Ishikawa (cell line): ENCODE results near the gene FAM135A.

Experiments
- CEBPB ChIP-seq: IDR thresholded peaks from 2 replicates; pipeline ENCODE4 v1.6.1; 2012
- CREB1 ChIP-seq: IDR thresholded peaks from 2 replicates; pipeline ENCODE4 v1.6.1; 2012; ENCODE audit warnings: low read depth
- EP300 ChIP-seq: IDR thresholded peaks from 2 replicates; pipeline ENCODE4 v1.6.1; 2012; ENCODE audit warnings: borderline replicate concordance
- FOXM1 ChIP-seq: IDR thresholded peaks from 2 replicates; pipeline ENCODE4 v1.6.1; 2012; ENCODE audit warnings: low read depth, borderline replicate concordance
- RAD21 ChIP-seq: IDR thresholded peaks from 2 replicates; pipeline ENCODE4 v1.6.1; 2012; ENCODE audit warnings: low read depth
- TAF1 ChIP-seq: IDR thresholded peaks from 2 replicates; pipeline ENCODE4 v1.6.1; 2012; ENCODE audit warnings: low read depth, mild to moderate bottlenecking
- TCF12 ChIP-seq: IDR thresholded peaks from 2 replicates; pipeline ENCODE4 v1.6.1; 2012; ENCODE audit warnings: low read depth
- TEAD4 ChIP-seq: IDR thresholded peaks from 2 replicates; pipeline ENCODE4 v1.6.1; 2012
- YY1 ChIP-seq: IDR thresholded peaks from 2 replicates; pipeline ENCODE4 v1.6.1; 2012; ENCODE audit warnings: low read depth
- ZBTB7A ChIP-seq: IDR thresholded peaks from 2 replicates; pipeline ENCODE4 v1.6.1; 2012; ENCODE audit warnings: low read depth
- TF ChIP-seq, protein P1 (sequence below): IDR thresholded peaks from 2 replicates; pipeline ENCODE4 v1.6.1; 2012
- TF ChIP-seq, protein P2 (sequence below): IDR thresholded peaks from 2 replicates; pipeline ENCODE4 v1.6.1; 2012
- TF ChIP-seq, protein P3 (sequence below): IDR thresholded peaks from 2 replicates; pipeline ENCODE4 v1.6.1; 2012; ENCODE audit warnings: low read depth, mild to moderate bottlenecking

DNA sequence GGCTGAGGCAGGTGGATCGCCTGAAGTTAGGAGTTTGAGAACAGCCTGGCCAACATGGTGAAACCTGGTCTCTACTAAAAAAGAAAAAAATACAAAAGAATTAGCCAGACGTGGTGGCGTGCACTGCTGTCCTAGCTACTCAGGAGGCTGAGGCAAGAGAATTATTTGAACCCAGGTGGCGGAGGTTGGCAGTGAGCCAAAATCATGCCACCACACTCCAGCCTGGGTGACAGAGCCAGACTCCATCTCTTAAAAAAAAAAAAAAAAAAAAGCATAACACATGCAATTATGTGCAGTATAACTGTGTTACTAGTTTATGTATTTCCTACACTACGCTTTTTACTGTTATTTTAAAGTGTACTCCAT is 31.9 kb upstream of the FAM135A start:
- TF ChIP-seq TAF1 (no peak), ZBTB7A (no peak), EP300 (no peak), RAD21 (no peak), TCF12 (no peak), FOXM1 (no peak), CEBPB (no peak), CREB1 (no peak), YY1 (no peak), TEAD4 (no peak)
- TF ChIP-seq, protein P1, sequence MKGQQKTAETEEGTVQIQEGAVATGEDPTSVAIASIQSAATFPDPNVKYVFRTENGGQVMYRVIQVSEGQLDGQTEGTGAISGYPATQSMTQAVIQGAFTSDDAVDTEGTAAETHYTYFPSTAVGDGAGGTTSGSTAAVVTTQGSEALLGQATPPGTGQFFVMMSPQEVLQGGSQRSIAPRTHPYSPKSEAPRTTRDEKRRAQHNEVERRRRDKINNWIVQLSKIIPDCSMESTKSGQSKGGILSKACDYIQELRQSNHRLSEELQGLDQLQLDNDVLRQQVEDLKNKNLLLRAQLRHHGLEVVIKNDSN = no peak
- TF ChIP-seq, protein P2, sequence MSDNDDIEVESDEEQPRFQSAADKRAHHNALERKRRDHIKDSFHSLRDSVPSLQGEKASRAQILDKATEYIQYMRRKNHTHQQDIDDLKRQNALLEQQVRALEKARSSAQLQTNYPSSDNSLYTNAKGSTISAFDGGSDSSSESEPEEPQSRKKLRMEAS = no peak
- TF ChIP-seq, protein P3, sequence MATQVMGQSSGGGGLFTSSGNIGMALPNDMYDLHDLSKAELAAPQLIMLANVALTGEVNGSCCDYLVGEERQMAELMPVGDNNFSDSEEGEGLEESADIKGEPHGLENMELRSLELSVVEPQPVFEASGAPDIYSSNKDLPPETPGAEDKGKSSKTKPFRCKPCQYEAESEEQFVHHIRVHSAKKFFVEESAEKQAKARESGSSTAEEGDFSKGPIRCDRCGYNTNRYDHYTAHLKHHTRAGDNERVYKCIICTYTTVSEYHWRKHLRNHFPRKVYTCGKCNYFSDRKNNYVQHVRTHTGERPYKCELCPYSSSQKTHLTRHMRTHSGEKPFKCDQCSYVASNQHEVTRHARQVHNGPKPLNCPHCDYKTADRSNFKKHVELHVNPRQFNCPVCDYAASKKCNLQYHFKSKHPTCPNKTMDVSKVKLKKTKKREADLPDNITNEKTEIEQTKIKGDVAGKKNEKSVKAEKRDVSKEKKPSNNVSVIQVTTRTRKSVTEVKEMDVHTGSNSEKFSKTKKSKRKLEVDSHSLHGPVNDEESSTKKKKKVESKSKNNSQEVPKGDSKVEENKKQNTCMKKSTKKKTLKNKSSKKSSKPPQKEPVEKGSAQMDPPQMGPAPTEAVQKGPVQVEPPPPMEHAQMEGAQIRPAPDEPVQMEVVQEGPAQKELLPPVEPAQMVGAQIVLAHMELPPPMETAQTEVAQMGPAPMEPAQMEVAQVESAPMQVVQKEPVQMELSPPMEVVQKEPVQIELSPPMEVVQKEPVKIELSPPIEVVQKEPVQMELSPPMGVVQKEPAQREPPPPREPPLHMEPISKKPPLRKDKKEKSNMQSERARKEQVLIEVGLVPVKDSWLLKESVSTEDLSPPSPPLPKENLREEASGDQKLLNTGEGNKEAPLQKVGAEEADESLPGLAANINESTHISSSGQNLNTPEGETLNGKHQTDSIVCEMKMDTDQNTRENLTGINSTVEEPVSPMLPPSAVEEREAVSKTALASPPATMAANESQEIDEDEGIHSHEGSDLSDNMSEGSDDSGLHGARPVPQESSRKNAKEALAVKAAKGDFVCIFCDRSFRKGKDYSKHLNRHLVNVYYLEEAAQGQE = no peak
